OCI-LY1 (cell line): ENCODE data around the gene PRSS33.

Source experiments
- H2AFZ ChIP-seq: fragments of 200-600 bp; sonication (generic), shearing (Covaris generic); 2 replicates; pipeline ENCODE4 v1.6.0; 2014; ENCODE audit warnings: antibody characterized with exemption, mild to moderate bottlenecking, low read length
- H3F3A ChIP-seq: fragments of 200-600 bp; sonication (generic), shearing (Covaris generic); 2 replicates; pipeline ENCODE4 v1.6.0; 2014; ENCODE audit warnings: mild to moderate bottlenecking, antibody characterized with exemption, low read length, moderate library complexity; ENCODE audit not compliant: insufficient read depth
- H3K27ac ChIP-seq: fragments of 200-600 bp; sonication (generic); 2 replicates; pipeline ENCODE4 v1.5.1; 2014; ENCODE audit warnings: low read length, mixed run types, mild to moderate bottlenecking, low read depth; ENCODE audit not compliant: poor library complexity, severe bottlenecking
- H3K27me3 ChIP-seq: fragments of 200-600 bp; sonication (generic); 2 replicates; pipeline ENCODE4 v1.6.0; 2014; ENCODE audit warnings: antibody characterized with exemption, mild to moderate bottlenecking, low read length, moderate library complexity; ENCODE audit not compliant: insufficient read depth
- H3K36me3 ChIP-seq: fragments of 200-600 bp; sonication (generic); 2 replicates; pipeline ENCODE4 v1.6.1; 2014; ENCODE audit warnings: mild to moderate bottlenecking, antibody characterized with exemption, low read length, moderate library complexity, mixed read lengths; ENCODE audit not compliant: insufficient read depth
- H3K4me1 ChIP-seq: fragments of 200-600 bp; sonication (generic); 2 replicates; pipeline ENCODE4 v1.5.1; 2014; ENCODE audit warnings: mild to moderate bottlenecking, low read length, moderate library complexity; ENCODE audit not compliant: insufficient read depth, severe bottlenecking
- H3K4me2 ChIP-seq: fragments of 200-600 bp; sonication (generic), shearing (Covaris generic); 2 replicates; pipeline ENCODE4 v1.6.1; 2014; ENCODE audit warnings: low read length
- H3K4me3 ChIP-seq: fragments of 200-600 bp; sonication (generic); 2 replicates; pipeline ENCODE4 v1.5.1; 2014; ENCODE audit warnings: low read length, low read depth, mild to moderate bottlenecking, mixed read lengths; ENCODE audit not compliant: poor library complexity, severe bottlenecking
- H3K79me2 ChIP-seq: fragments of 200-600 bp; shearing (Covaris generic); 2 replicates; pipeline ENCODE4 v1.6.1; 2016; ENCODE audit warnings: mixed run types, low read length, mixed read lengths; ENCODE audit not compliant: insufficient read depth
- H3K9ac ChIP-seq: fragments of 200-600 bp; sonication (generic), shearing (Covaris generic); 2 replicates; pipeline ENCODE4 v1.6.1; 2014; ENCODE audit warnings: mild to moderate bottlenecking, low read length, mixed read lengths
- H3K9me2 ChIP-seq: fragments of 200-600 bp; sonication (generic), shearing (Covaris generic); 2 replicates; pipeline ENCODE4 v1.6.1; 2014; ENCODE audit warnings: low read depth, mild to moderate bottlenecking, low read length, mixed read lengths
- H3K9me3 ChIP-seq: fragments of 200-600 bp; shearing (Covaris generic); 2 replicates; pipeline ENCODE4 v1.6.1; 2014; ENCODE audit warnings: low read length, mixed read lengths
- H4K20me1 ChIP-seq: fragments of 200-600 bp; sonication (generic), shearing (Covaris generic); 2 replicates; pipeline ENCODE4 v1.6.0; 2016; ENCODE audit warnings: mild to moderate bottlenecking, low read length; ENCODE audit not compliant: insufficient read depth
- EZH2 ChIP-seq: fragments of 200-600 bp; sonication (generic), shearing (Covaris generic); IDR thresholded peaks from 2 replicates; pipeline ENCODE4 v1.8.0; 2017; ENCODE audit warnings: borderline replicate concordance, mixed run types, mild to moderate bottlenecking, antibody characterized with exemption, low read length, moderate library complexity, mixed read lengths
- TF ChIP-seq, protein P1 (sequence below): fragments of 200-600 bp; sonication (generic), shearing (Covaris generic); IDR thresholded peaks from 2 replicates; pipeline ENCODE4 v1.5.1; 2017; ENCODE audit warnings: mild to moderate bottlenecking, antibody characterized with exemption, low read length, moderate library complexity, mixed read lengths

Gene PRSS33

DNA sequence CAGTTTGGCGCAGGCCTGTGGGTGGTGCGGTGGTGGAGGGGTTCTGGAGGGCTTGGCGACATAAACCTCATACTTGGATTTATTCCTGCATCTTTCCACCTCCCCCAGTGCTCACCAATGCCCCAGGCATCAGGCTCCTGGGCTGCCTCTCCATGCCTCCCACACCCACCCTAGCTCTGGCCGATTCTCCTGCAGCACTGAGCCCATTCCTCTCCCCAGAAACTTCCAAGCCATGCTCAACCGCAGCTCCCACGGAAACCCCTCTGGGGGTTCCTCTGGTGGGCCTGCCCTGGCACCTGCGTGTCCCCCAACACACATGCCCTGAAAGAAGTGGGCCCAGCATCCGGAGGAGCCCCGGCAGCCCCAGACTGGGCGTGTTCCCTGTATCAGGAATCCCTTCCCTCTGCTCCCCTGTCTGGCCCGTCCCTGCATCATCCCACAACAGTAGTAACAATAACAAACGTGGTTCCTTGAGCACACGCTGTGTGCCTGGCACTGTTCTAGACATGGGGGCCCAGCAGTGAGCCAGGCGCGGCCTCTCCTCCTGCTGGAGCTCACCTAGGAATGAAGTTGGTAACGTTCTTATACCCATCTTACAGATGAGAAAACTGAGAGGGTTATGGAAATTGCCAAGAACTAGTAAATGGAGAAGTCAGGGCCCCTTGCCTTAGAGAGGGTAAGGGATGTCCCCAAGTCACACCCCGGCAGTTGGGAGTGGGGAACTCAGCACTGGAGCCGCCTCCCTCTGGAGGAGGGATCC lies 32.0 kb upstream of the PRSS33 start:
- Histone ChIP-seq H3K79me2 (no peaks in the 10 kb centered on the region), H2AFZ (no peak overlapping the region), H3K9me2 (no peaks in the 10 kb centered on the region), H3F3A (no peaks in the 10 kb centered on the region), H4K20me1 (no peaks in the 10 kb centered on the region), H3K36me3 (no peaks in the 10 kb centered on the region), H3K27me3 (peaks cover 4% of the 10 kb centered on the region; the same call in 1 of the 2 replicates), H3K4me2 (no peak overlapping the region), H3K9me3 (no peaks in the 10 kb centered on the region), H3K4me3 (no peak overlapping the region), H3K27ac (no peak overlapping the region), H3K9ac (no peak overlapping the region), H3K4me1 (no peaks in the 10 kb centered on the region)
- TF ChIP-seq, protein P1, sequence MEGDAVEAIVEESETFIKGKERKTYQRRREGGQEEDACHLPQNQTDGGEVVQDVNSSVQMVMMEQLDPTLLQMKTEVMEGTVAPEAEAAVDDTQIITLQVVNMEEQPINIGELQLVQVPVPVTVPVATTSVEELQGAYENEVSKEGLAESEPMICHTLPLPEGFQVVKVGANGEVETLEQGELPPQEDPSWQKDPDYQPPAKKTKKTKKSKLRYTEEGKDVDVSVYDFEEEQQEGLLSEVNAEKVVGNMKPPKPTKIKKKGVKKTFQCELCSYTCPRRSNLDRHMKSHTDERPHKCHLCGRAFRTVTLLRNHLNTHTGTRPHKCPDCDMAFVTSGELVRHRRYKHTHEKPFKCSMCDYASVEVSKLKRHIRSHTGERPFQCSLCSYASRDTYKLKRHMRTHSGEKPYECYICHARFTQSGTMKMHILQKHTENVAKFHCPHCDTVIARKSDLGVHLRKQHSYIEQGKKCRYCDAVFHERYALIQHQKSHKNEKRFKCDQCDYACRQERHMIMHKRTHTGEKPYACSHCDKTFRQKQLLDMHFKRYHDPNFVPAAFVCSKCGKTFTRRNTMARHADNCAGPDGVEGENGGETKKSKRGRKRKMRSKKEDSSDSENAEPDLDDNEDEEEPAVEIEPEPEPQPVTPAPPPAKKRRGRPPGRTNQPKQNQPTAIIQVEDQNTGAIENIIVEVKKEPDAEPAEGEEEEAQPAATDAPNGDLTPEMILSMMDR = no peak
- no peak for TF ChIP-seq EZH2

DNA sequence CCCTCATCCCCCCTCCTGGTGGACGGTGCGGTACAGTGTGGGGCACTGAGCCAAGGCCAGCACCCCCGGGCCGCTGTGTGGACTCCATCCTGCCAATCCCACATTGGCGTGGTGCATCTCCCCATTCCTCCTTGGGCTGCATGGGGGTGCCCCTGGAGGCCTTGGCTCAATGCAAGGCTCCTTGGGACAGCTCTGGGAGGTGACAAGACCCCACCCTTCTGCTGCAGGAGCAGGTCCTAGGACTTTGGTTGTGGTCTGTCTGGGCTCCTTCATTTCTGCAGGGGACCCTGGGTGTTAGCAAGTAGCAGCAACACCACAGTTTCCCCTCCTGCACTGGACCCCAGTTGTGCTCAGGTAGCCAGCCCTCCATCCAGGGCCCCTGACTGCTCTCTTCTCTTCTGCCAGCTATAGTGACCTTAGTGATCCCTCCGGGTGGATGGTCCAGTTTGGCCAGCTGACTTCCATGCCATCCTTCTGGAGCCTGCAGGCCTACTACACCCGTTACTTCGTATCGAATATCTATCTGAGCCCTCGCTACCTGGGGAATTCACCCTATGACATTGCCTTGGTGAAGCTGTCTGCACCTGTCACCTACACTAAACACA lies 31.0 kb upstream of the PRSS33 start:
- Histone ChIP-seq H3K4me2 (no peak overlapping the region), H3K79me2 (no peaks in the 10 kb centered on the region), H3K9me2 (no peaks in the 10 kb centered on the region), H3K9me3 (no peaks in the 10 kb centered on the region), H2AFZ (no peak overlapping the region), H3K4me3 (no peak overlapping the region), H4K20me1 (no peaks in the 10 kb centered on the region), H3K9ac (no peak overlapping the region), H3K4me1 (no peaks in the 10 kb centered on the region), H3K27me3 (peaks cover 4% of the 10 kb centered on the region; the same call in 1 of the 2 replicates), H3F3A (no peaks in the 10 kb centered on the region), H3K36me3 (no peaks in the 10 kb centered on the region), H3K27ac (no peak overlapping the region)
- TF ChIP-seq, protein P1 = no peak
- no peak for TF ChIP-seq EZH2

DNA sequence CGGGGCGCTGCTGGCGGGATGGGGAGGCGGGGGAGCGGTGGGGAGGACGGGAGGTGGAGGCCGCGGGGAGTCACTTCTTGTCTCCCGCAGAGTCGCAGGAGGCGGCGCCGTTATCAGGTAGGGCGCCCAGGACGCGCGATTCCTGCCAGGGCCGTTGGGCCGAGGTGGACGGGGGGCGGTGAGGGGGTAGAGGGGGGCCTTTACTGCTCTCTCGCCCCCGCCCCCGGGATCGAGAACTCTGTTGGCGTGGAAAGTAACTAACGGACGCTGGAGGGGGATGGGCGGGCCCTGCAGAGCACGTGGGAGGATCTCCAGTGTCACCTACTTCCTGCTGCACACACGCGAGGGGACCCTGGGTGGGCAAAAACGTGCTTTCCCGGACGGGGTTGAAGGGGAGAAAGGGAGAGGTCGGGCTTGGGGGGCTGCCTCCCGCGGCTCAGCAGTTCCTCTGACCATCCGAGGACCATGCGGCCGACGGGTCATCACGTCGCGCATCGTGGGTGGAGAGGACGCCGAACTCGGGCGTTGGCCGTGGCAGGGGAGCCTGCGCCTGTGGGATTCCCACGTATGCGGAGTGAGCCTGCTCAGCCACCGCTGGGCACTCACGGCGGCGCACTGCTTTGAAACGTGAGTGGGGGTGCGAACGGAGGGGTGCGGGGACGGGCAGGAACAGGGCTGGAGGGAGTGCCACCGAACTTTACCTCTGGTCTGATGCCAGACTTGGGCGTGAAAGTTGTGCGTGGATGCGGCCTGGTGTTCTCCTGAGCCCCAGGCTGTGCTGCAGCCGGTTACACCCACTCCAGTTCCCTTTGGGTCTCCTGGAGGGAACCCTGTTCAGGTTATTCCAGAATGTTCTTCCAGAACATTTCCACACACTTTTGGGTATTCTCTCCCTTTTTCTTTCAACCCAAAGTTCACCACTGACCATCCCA lies 30.2 kb upstream of the PRSS33 start:
- no peaks in the 10 kb centered on the region for H3K4me1 ChIP-seq
- no peaks in the 10 kb centered on the region for H4K20me1 ChIP-seq
- no peak overlapping the region for H3K4me3 ChIP-seq
- TF ChIP-seq, protein P1 = no peak
- no peak for TF ChIP-seq EZH2
- H3K9ac ChIP-seq = no peak overlapping the region
- no peaks in the 10 kb centered on the region for H3K9me3 ChIP-seq
- H3K9me2 ChIP-seq = no peaks in the 10 kb centered on the region
- H3K4me2 ChIP-seq = no peak overlapping the region
- H2AFZ ChIP-seq = no peak overlapping the region
- H3K79me2 ChIP-seq = no peaks in the 10 kb centered on the region
- H3K27ac ChIP-seq = no peak overlapping the region
- no peaks in the 10 kb centered on the region for H3K36me3 ChIP-seq
- H3F3A ChIP-seq = no peaks in the 10 kb centered on the region
- peaks cover 4% of the 10 kb centered on the region; the same call in 1 of the 2 replicates for H3K27me3 ChIP-seq
